HEK293 (cell line): ENCODE data around the gene AP1S1.

Experiments used
- CTCF ChIA-PET: fragments of 350-600 bp; formaldehyde crosslinking; extraction: SDS; loops from one replicate; lab custom pipeline; 2021; ENCODE audit warnings: antibody characterized with exemption; lab: Yijun Ruan, JAX
- POLR2A ChIA-PET: fragments of 300-600 bp; formaldehyde crosslinking; extraction: SDS; loops from one replicate; lab custom pipeline; 2020; ENCODE audit warnings: antibody characterized with exemption, inconsistent platforms; lab: Yijun Ruan, JAX
- H3K27ac ChIP-seq: fragments of 200-500 bp; sonication (Bioruptor generic); 2 replicates; pipeline ENCODE4 v1.5.1; 2014; ENCODE audit warnings: low read depth, low read length, control low read depth, inconsistent platforms; ENCODE audit errors: extremely low read depth
- H3K36me3 ChIP-seq, 2 experiments: fragments of 200-500 bp in 1 of 2; sonication (Bioruptor generic) in 1 of 2; 1 replicate in 1 of 2; 2 replicates in 1 of 2; pipeline ENCODE4 v1.5.1; 2014 to 2017; ENCODE audit warnings: inconsistent platforms in 2 of 2, low read length in 2 of 2; ENCODE audit not compliant: control insufficient read depth in 2 of 2, insufficient read depth in 1 of 2
- H3K4me1 ChIP-seq: fragments of 200-500 bp; sonication (Bioruptor generic); 2 replicates; pipeline ENCODE4 v1.5.1; 2014; ENCODE audit warnings: mild to moderate bottlenecking, low read length, inconsistent platforms; ENCODE audit not compliant: control insufficient read depth, insufficient read depth
- H3K4me3 ChIP-seq: 2 replicates; pipeline ENCODE4 v1.5.1; 2011; ENCODE audit warnings: low read depth, mild to moderate bottlenecking, control low read depth, low read length, moderate library complexity
- H3K9me3 ChIP-seq: fragments of 200-500 bp; sonication (Bioruptor generic); 2 replicates; pipeline ENCODE4 v1.5.1; 2014; ENCODE audit warnings: low read depth, low read length, inconsistent platforms; ENCODE audit not compliant: control insufficient read depth, insufficient read depth
- BCL11B ChIP-seq: fragments of 450-650 bp; formaldehyde crosslinking; IDR thresholded peaks from 2 replicates; pipeline ENCODE4 v1.5.1; 2016; ENCODE audit warnings: low read depth, missing biosample characterization, missing genetic modification characterization
- CTCF ChIP-seq: fragments of 450-650 bp; formaldehyde crosslinking; IDR thresholded peaks from 2 replicates; pipeline ENCODE4 v1.5.1; 2016; ENCODE audit warnings: missing biosample characterization, missing genetic modification characterization
- EGR2 ChIP-seq: fragments of 450-650 bp; formaldehyde crosslinking; IDR thresholded peaks from 2 replicates; pipeline ENCODE4 v1.5.1; 2016; ENCODE audit warnings: low read depth, missing biosample characterization, missing genetic modification characterization
- GLIS2 ChIP-seq: fragments of 450-650 bp; formaldehyde crosslinking; IDR thresholded peaks from 2 replicates; pipeline ENCODE4 v1.5.1; 2016; ENCODE audit warnings: missing biosample characterization, missing genetic modification characterization
- HOXD13 ChIP-seq: sonication (generic); formaldehyde crosslinking; IDR thresholded peaks from 2 replicates; pipeline ENCODE4 v1.8.0; 2022; ENCODE audit warnings: missing genetic modification reagents, borderline replicate concordance
- IKZF3 ChIP-seq: fragments of 450-650 bp; IDR thresholded peaks from 2 replicates; pipeline ENCODE4 v1.5.0; 2018; ENCODE audit warnings: missing biosample characterization, mild to moderate bottlenecking, missing genetic modification characterization, moderate library complexity
- PATZ1 ChIP-seq: fragments of 450-650 bp; formaldehyde crosslinking; IDR thresholded peaks from 2 replicates; pipeline ENCODE4 v1.5.1; 2016; ENCODE audit warnings: missing biosample characterization, missing genetic modification characterization
- SCRT2 ChIP-seq: fragments of 450-650 bp; formaldehyde crosslinking; IDR thresholded peaks from 2 replicates; pipeline ENCODE4 v1.5.1; 2016; ENCODE audit warnings: missing biosample characterization, missing genetic modification characterization
- TRIM28 ChIP-seq: IDR thresholded peaks from 2 replicates; pipeline ENCODE4 v1.6.1; 2011; ENCODE audit warnings: low read length, control low read depth, borderline replicate concordance
- WT1 ChIP-seq: fragments of 450-650 bp; formaldehyde crosslinking; IDR thresholded peaks from 2 replicates; pipeline ENCODE4 v1.5.1; 2016; ENCODE audit warnings: missing biosample characterization, missing genetic modification characterization
- ZBTB21 ChIP-seq: fragments of 450-650 bp; formaldehyde crosslinking; IDR thresholded peaks from 2 replicates; pipeline ENCODE4 v1.5.1; 2017; ENCODE audit warnings: missing biosample characterization, missing genetic modification characterization
- ZBTB7A ChIP-seq: fragments of 450-650 bp; formaldehyde crosslinking; IDR thresholded peaks from 2 replicates; pipeline ENCODE4 v1.5.1; 2016; ENCODE audit warnings: low read depth, missing biosample characterization, missing genetic modification characterization
- ZFHX2 ChIP-seq: fragments of 450-650 bp; formaldehyde crosslinking; conservative IDR thresholded peaks from 2 replicates; pipeline ENCODE4 v1.5.1; 2016; ENCODE audit warnings: missing biosample characterization, missing genetic modification characterization
- ZIC2 ChIP-seq: fragments of 450-650 bp; formaldehyde crosslinking; IDR thresholded peaks from 2 replicates; pipeline ENCODE4 v1.5.1; 2016; ENCODE audit warnings: missing biosample characterization, missing genetic modification characterization
- ZNF140 ChIP-seq: fragments of 450-650 bp; formaldehyde crosslinking; IDR thresholded peaks from 2 replicates; pipeline ENCODE4 v1.5.1; 2016; ENCODE audit warnings: missing biosample characterization, missing genetic modification characterization
- ZNF23 ChIP-seq: fragments of 450-650 bp; formaldehyde crosslinking; IDR thresholded peaks from 2 replicates; pipeline ENCODE4 v1.5.1; 2016; ENCODE audit warnings: missing biosample characterization, missing genetic modification characterization, borderline replicate concordance
- ZNF266 ChIP-seq: fragments of 450-650 bp; formaldehyde crosslinking; IDR thresholded peaks from 2 replicates; pipeline ENCODE4 v1.5.1; 2016; ENCODE audit warnings: missing biosample characterization, missing genetic modification characterization, low read depth
- ZNF280D ChIP-seq: fragments of 450-650 bp; formaldehyde crosslinking; IDR thresholded peaks from 2 replicates; pipeline ENCODE4 v1.5.1; 2016; ENCODE audit warnings: missing biosample characterization, missing genetic modification characterization
- ZNF302 ChIP-seq: fragments of 450-650 bp; formaldehyde crosslinking; IDR thresholded peaks from 2 replicates; pipeline ENCODE4 v1.5.1; 2016; ENCODE audit warnings: missing biosample characterization, missing genetic modification characterization, low read depth
- ZNF335 ChIP-seq: fragments of 450-650 bp; formaldehyde crosslinking; conservative IDR thresholded peaks from 2 replicates; pipeline ENCODE4 v1.5.1; 2016; ENCODE audit warnings: missing biosample characterization, missing genetic modification characterization
- ZNF362 ChIP-seq: fragments of 450-650 bp; formaldehyde crosslinking; IDR thresholded peaks from 2 replicates; pipeline ENCODE4 v1.5.1; 2016; ENCODE audit warnings: missing biosample characterization, missing genetic modification characterization
- ZNF366 ChIP-seq: fragments of 450-650 bp; formaldehyde crosslinking; conservative IDR thresholded peaks from 2 replicates; pipeline ENCODE4 v1.5.1; 2016; ENCODE audit warnings: missing biosample characterization, missing genetic modification characterization
- ZNF404 ChIP-seq: fragments of 450-650 bp; formaldehyde crosslinking; IDR thresholded peaks from 2 replicates; pipeline ENCODE4 v1.5.1; 2017; ENCODE audit warnings: missing biosample characterization, missing genetic modification characterization
- ZNF629 ChIP-seq: fragments of 450-650 bp; formaldehyde crosslinking; IDR thresholded peaks from 2 replicates; pipeline ENCODE4 v1.5.1; 2017; ENCODE audit warnings: missing biosample characterization, missing genetic modification characterization
- ZNF660 ChIP-seq: fragments of 450-650 bp; IDR thresholded peaks from 2 replicates; pipeline ENCODE4 v1.5.1; 2018; ENCODE audit warnings: missing biosample characterization, mild to moderate bottlenecking, missing genetic modification characterization
- ZNF747 ChIP-seq: fragments of 450-650 bp; formaldehyde crosslinking; IDR thresholded peaks from 2 replicates; pipeline ENCODE4 v1.5.1; 2016; ENCODE audit warnings: missing biosample characterization, missing genetic modification characterization
- ZNF792 ChIP-seq: fragments of 450-650 bp; formaldehyde crosslinking; IDR thresholded peaks from 2 replicates; pipeline ENCODE4 v1.5.1; 2016; ENCODE audit warnings: missing biosample characterization, missing genetic modification characterization
- ZSCAN4 ChIP-seq: fragments of 450-650 bp; formaldehyde crosslinking; IDR thresholded peaks from 2 replicates; pipeline ENCODE4 v1.5.1; 2017; ENCODE audit warnings: missing biosample characterization, missing genetic modification characterization
- ZXDB ChIP-seq: fragments of 450-650 bp; formaldehyde crosslinking; IDR thresholded peaks from 2 replicates; pipeline ENCODE4 v1.5.1; 2016; ENCODE audit warnings: missing biosample characterization, missing genetic modification characterization

AP1S1 gene

GRCh38 chr7:101165958-101166647, 11.8 kb downstream of the AP1S1 start (continued):
- TF ChIP-seq ZSCAN4 (tag by site-specific recombination) (no peak), CTCF (tag by site-specific recombination) (no peak), IKZF3 (tag by site-specific recombination) (0 out of 2 replicates have a peak, but pooled peaks have one; percentile 29), PATZ1 (tag by site-specific recombination) (peak; percentile 59), ZNF23 (tag by site-specific recombination) (no peak), ZNF280D (tag by site-specific recombination) (no peak), ZNF335 (tag by site-specific recombination) (peak; percentile 58), ZXDB (tag by site-specific recombination) (no peak), HOXD13 (CRISPR knock-in tag) (no peak), ZNF404 (tag by site-specific recombination) (no peak), ZFHX2 (0 out of 2 replicates have a peak, but pooled peaks have one; percentile 15), ZNF362 (tag by site-specific recombination) (no peak), ZNF629 (tag by site-specific recombination) (no peak), ZNF140 (tag by site-specific recombination) (no peak), ZNF366 (tag by site-specific recombination) (peak; percentile 71), ZNF792 (tag by site-specific recombination) (no peak), ZIC2 (tag by site-specific recombination) (peak; percentile 90)

GRCh38 chr7:101166648-101166908, 12.3 kb downstream of the AP1S1 start:
- Histone ChIP-seq H3K27ac (no peak overlapping the region), H3K36me3 (no peaks in the 10 kb centered on the region), H3K4me3 (no peak overlapping the region), H3K4me1 (peaks cover 18% of the 10 kb centered on the region), H3K9me3 (no peaks in the 10 kb centered on the region)
- CTCF ChIA-PET = interaction anchor here (1.3 to 2.4 kb wide), 2 partner anchors 8 to 22 kb away, joined by 4 to 14 read pairs; no protein-coding TSS in a partner anchor
- POLR2A ChIA-PET = no interaction called here
- no peak for TF ChIP-seq ZNF266 (tag by site-specific recombination)
- no peak for TF ChIP-seq SCRT2
- TF ChIP-seq ZNF747 (tag by site-specific recombination) = no peak
- TF ChIP-seq ZNF660 (tag by site-specific recombination) = no peak
- TF ChIP-seq ZBTB7A = no peak
- TF ChIP-seq ZBTB21 (tag by site-specific recombination) = no peak
- no peak for TF ChIP-seq GLIS2 (tag by site-specific recombination)
- no peak for TF ChIP-seq WT1 (tag by site-specific recombination)
- TF ChIP-seq EGR2 (tag by site-specific recombination) = no peak
- TF ChIP-seq ZNF302 (tag by site-specific recombination) = no peak
- no peak for TF ChIP-seq TRIM28
- TF ChIP-seq BCL11B (tag by site-specific recombination) = no peak
